GM12874 (cell line): Measurements from ENCODE around the gene SCAMP1.

Source experiments
- TF ChIP-seq, protein P1 (sequence below): IDR thresholded peaks from 2 replicates; pipeline ENCODE4 v1.5.1; 2011; ENCODE audit warnings: low read depth, mild to moderate bottlenecking, control low read depth, low read length, moderate library complexity; ENCODE audit not compliant: insufficient read depth

Gene SCAMP1

DNA sequence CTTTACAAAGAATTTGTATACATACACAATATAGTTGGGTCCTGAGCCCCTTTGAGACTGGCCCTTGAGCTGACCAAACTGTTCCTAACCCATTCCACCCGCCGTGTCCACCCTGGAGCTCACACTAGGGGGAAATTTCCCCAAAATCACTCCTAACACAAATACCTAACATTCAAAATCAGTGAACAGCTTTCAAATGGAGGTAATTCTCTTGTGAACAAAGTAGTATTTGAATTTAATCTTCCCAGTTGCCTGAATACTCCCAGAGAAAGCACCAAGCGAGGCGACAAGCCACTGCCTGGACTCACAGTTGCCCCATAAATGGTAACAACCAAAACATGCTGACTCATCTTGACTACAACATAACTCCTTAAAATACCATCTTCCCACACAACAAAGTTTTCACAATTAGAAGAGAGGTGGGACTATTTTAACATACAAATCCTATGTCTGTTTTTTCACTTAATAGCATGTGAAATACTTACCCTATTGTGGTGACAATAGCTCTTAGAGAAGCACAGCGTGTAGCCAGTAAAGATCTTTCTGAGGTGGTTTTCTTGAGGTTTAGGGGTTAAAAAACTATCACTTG lies 31.7 kb upstream of the SCAMP1 start:
- TF ChIP-seq, protein P1, sequence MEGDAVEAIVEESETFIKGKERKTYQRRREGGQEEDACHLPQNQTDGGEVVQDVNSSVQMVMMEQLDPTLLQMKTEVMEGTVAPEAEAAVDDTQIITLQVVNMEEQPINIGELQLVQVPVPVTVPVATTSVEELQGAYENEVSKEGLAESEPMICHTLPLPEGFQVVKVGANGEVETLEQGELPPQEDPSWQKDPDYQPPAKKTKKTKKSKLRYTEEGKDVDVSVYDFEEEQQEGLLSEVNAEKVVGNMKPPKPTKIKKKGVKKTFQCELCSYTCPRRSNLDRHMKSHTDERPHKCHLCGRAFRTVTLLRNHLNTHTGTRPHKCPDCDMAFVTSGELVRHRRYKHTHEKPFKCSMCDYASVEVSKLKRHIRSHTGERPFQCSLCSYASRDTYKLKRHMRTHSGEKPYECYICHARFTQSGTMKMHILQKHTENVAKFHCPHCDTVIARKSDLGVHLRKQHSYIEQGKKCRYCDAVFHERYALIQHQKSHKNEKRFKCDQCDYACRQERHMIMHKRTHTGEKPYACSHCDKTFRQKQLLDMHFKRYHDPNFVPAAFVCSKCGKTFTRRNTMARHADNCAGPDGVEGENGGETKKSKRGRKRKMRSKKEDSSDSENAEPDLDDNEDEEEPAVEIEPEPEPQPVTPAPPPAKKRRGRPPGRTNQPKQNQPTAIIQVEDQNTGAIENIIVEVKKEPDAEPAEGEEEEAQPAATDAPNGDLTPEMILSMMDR: no peak

DNA sequence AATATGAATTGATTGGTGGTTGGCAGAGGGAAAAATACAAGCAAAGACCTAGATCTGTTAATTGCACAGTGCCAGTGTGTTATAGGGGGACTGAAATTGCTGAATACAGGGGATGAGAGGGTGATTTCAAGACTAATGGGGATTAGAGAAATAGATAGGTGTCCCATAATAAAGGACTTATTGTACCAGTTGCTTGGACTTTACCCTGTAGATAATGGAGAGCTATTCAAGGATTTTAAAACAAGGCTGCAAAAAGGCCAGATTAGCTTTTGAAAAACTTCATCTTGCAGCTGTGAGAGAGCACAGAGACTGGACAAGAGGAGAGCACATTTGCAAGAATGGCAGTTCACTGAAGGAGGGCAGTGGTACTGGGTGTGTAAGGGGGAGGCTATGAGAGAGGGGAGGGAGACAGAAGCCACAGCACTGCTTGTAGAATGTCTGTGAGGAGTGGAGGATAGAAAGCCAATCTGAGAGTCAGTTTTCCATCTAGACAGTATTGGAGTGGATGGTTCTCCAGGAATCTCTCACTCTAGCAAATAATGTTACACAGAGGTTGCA lies 28.8 kb upstream of the SCAMP1 start:
- TF ChIP-seq, protein P1: no peak

DNA sequence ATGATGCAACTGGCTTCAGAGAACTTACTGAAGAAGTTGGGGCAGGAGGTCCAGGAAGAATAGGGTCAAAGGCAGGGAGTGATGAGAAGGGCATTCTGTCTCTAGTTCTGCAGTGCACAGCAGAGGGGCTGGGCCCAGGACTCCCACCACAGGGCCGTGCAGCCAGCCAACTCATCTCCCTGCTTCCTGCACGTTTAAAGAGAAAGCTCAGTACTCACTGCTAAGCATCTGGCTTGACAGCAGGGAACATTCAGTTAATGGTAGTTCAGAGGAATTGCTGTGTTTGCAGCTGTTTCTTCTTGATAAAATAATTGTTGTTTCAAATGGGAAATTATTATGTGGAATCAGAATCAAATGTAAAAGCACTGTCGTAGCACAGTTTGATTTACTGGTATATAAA lies 25.6 kb upstream of the SCAMP1 start:
- TF ChIP-seq, protein P1: no peak

DNA sequence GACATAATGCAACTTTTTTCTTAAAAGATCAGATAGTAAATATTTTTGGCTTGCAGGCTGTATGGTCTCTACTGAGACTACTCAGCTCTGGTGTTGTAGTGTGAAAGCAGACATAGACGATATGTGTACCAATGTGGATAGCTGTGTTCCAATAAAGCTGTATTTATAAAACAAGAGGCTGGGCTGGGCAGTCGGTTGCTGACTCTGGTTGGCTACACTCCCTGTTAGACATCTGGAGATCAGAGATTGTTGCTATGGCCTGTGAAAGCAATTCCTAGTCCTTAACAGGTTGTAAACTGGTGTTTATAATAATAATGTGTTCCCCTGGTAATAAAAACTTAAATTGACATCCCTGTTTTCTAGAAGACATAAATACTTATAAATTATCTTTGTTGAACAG lies 24.4 kb upstream of the SCAMP1 start:
- TF ChIP-seq, protein P1: no peak

DNA sequence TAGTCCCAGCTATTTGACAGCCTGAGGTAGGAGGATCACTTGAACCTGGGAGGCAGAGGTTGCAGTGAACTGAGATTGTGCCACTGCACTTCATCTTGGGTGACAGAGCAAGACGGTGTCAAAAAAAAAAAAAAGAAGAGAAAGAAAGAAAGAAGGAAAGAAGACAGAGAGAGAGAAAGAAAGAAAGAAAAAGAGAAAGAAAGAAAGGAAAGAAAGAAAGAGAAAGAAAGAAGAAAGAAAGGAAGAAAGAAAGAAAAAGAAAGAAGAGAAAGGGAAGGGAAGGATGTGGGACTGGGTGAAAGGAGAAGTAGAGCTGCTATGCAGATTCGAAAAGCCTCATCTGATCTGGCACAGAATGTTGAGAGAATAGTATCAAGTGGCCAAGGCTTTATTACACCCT lies 23.7 kb upstream of the SCAMP1 start:
- TF ChIP-seq, protein P1: no peak

DNA sequence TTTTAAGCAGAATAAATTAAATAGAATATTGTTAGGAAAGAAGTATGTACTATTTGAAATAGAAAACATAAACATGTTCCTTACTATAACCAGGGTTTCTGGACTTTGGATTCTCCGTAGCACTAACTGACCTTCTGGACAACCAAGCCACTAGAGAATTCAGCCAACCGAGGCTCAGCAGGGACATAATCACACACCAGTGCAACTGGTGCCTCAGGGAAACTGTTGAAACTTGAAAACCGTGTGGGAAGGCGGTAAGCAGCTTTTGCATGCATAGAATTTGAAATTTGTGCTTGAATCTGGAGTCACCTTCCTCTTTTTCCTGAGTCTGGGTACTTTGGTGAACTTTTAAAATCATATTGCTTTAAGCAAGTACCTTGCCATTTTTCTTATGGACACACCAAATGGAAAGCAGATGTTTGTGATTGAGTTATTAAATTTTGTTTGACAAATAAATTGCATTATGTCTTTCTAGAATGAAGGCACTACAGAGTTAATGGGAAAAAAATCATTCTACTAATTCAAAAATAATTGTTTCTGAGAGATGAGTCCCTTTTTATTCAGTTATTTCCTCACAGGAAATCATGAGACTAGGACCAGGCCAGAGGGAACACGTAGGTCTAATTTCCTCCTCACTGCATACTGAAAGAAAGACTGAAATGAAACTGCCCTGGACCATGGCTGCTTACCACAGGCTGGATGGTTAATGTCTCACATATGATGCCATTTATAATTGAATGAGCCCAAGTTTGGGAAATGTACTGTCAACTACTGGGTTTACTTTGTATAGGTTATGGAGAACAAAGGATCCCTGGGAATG lies 20.6 kb upstream of the SCAMP1 start:
- TF ChIP-seq, protein P1: no peak

DNA sequence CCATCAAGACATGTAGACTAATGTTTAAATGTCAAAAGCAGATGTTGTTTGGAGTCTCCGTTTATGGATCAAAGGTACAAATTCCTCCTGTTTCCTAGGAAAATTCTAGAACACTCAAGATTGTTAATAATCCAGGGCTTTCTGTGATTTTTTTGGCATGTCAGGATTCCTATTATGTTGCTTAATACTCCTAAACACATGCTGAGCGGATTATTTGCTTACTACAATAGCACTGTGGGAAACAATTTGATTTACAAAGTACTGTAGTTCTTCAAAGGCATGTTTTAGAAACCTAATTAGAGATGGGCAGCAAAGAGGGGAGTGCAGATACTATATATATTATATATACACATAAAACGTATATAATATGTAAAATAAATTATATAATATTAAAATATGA lies 19.0 kb upstream of the SCAMP1 start:
- TF ChIP-seq, protein P1: no peak
